NCI-H1930 (cell line): ENCODE results near the gene NRG3.
"Not testable (repeated sequence)": the region's sequence is repeated elsewhere in the genome, so short reads cannot be mapped to it uniquely, and the experiment has no call there.

Experiments used
- DNase-seq, 2 experiments: peaks; one replicate each; lab custom pipeline; 2025; lab: John Stamatoyannopoulos, UW

NRG3 gene

GRCh38 chr10:82916941-82917340, 1041.9 kb downstream of the NRG3 start:
- no peak for DNase-seq

- no peak for DNase-seq
These were observed 1043.0 kb downstream of the NRG3 start for GRCh38 chr10:82918022-82918421.

DNA sequence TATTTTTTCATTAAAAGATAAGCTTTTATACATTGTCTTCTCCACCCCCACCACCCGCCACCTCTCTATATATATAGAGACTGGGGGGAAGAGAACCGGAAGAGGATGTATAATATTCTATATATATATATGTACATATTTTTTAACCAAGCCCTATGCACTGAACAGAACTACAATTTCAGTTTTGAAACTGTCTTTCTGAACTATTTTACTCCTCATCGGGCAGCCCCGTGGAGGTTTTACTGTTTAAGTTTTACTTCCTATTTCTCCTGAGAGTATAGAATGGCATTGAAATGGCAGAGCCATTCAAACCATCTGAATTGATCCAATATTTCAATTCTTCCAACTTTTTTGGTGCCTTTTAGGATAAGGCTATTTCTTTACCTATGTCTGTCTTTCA, 1047.1 kb downstream of the NRG3 start:
- DNase-seq, result no peak

DNA sequence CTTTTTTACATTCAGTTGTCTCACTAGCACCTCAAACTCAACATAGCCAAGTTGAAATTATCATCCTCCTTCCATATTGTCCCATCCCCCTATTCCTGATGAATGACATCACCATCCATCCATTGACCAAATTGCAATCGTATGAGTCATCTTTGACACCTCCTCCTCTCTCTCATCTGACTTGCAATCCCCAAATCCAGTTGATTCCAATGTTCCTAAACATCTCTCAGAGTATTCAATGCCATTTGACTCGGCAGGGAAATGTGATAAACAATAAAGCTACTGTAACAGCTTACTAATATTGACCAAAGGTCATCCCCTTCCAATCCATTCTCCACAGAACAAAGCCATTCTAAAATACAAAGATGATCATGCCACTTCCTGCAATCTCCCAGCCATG, 1047.8 kb downstream of the NRG3 start:
- no peak for DNase-seq

GRCh38 chr10:82924711-82925110, 1049.7 kb downstream of the NRG3 start:
- no peak for DNase-seq

GRCh38 chr10:82925547-82925946, 1050.6 kb downstream of the NRG3 start:
- DNase-seq, result no peak

DNA sequence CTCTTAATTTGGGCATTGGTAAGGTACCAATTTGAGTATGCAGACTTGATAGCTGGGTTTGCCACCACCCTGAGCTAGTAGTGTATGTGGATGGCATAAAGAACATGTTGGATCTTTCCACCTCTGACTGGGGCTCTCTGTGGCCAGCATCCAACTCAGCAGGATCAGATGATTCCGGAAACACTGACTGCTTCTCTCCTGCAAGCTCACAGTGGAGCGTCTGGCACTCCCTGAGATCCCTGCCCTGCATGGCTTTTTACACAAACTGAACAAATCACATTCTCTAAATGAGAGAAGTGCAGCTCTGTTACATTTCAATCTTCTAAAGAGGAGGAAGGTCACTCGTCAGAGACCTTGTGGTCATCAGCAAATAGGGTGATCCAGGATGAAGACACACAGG, 1057.5 kb downstream of the NRG3 start:
- DNase-seq, result no peak

GRCh38 chr10:82934429-82934828, 1059.4 kb downstream of the NRG3 start:
- no peak for DNase-seq

GRCh38 chr10:82934947-82935346, 1060.0 kb downstream of the NRG3 start:
- no peak for DNase-seq

- no peak for DNase-seq
These were observed 1063.3 kb downstream of the NRG3 start for GRCh38 chr10:82938331-82938730.

DNA sequence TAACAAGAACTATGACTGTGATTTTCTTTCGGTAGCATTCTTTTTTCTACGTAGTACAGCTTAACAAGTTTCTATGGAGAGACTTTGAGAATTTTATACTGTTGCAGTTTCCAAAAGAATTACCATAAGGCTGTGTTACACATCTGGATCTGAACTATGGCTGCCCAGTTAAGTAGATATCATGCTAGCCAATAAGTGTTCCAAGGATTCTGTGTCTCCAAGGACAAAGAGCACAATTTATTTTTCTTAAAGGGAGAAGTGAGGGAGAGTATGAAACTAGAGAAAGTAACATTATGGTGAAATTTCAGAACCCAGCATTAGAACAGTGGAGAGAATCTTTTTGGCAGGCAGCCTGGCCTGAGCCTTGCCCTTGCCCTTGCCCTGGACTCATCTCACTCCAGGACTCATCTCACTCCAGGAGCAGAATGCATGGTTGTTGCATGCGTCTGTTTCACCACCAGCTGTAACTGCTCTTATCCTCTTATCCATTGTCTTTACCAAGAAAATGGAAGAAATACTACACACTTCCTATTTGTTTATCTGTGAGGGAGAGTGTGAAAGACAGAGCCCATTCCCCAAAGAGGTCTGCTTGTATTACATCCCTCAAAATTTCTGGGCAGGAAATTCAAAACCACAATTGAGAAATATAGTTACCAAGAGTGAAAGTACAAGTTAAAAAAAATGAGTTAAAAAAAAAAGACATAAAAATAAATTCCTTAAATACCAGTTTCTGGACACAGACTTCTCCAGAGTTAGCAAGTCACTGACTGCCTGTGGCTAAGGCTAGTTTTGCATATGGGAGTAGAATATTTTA, 1067.5 kb downstream of the NRG3 start:
- no peak for DNase-seq

DNA sequence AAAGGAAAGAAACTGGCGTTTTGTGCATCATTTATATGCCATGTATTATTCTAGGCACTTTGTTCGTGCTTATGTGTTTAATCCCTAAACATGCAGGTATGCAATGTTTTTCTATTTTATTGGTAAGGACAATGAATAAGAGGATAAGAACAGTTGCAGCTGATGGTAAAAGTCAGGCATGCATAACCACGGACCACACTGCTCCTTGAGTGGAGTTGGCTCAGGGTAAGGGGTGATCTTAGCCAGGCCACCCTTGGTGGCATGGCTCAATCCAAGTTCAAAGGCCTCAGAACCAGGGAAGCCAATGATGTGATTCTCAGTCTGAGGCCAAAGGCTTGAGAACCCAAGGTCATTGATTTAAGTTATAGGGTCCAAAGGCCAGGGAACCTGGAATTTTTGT, 1068.1 kb downstream of the NRG3 start:
- DNase-seq, result no peak

DNA sequence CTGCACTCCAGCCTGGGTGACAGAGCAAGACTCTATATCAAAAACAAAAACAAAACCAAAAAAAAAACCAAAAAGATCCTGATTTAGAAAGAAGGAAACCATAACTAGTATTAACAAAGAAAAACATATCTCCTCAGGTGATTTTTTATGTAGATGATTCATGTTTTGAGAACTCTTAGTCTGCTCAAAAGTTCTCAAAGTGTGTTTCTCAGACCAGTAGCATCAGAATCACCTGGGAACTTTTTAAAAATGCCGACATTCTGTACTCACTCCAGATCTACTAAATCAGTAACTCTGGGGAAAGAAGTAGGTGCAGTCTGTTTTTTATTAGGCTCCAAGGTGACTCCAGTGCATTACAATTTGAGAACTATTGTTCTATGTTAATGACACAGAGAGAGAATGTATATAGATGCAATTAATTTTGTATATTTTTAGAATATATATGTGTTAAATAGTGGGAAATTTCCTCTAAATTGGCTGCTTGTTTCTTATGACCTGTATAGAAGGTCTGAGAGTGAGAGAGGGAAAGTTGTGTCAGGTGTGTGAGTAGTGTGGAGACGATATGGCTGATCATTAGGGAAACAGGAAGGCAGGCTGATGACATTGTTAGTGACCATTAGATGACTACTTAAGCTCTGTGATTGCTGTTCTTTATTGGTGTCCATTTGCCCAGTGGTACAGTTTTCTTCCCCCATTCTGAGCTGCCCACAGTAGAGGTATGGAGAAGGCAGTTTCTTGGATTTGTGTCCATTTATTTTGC, 1075.0 kb downstream of the NRG3 start:
- DNase-seq, result no peak

- DNase-seq, result no peak
These were observed 1078.3 kb downstream of the NRG3 start for GRCh38 chr10:82953331-82953730.

DNA sequence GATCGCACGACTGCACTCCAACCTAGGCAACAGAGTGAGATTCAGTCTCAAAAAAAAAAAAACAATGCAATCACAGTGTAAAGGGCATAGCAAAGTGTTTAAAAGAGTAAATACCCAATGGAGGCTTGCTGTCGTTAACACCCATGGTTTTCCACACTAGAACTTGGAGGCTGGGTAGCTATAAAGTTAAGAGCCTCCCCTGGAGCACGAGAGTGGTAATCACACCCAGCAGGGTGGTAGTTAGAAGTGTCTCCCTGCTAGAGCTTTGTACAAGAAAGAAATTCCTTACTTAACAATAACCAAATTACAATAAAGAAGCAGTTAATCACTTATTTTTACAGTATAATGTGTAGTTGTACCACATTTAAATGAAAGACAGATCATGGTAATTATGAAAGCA, 1078.9 kb downstream of the NRG3 start:
- no peak for DNase-seq

DNA sequence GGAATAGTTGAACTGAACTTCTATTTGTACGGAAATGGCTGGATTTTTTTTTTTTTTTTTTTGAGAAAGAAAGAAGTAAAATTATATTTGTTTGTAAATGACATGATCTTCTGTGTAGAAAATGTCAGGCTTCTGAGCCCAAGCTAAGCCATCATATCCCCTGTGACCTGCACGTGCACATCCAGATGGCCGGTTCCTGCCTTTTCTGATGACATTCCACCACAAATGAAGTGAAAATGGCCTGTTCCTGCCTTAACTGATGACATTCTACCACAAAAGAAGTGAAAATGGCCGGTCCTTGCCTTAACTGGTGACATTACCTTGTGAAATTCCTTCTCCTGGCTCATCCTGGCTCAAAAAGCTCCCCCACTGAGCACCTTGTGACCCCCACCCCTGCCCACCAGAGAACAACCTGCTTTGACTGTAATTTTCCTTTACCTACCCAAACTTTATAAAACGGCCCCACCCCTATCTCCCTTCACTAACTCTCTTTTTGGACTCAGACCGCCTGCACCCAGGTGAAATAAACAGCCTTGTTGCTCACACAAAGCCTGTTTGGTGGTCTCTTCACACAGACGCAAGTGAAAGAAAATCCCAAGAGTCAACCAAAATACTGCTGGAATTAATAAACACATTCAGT, 1085.5 kb downstream of the NRG3 start:
- DNase-seq, result not testable (repeated sequence)

- no peak for DNase-seq
These were observed 1086.9 kb downstream of the NRG3 start for GRCh38 chr10:82961864-82962263.

GRCh38 chr10:82966130-82966529, 1091.1 kb downstream of the NRG3 start:
- DNase-seq, result no peak

DNA sequence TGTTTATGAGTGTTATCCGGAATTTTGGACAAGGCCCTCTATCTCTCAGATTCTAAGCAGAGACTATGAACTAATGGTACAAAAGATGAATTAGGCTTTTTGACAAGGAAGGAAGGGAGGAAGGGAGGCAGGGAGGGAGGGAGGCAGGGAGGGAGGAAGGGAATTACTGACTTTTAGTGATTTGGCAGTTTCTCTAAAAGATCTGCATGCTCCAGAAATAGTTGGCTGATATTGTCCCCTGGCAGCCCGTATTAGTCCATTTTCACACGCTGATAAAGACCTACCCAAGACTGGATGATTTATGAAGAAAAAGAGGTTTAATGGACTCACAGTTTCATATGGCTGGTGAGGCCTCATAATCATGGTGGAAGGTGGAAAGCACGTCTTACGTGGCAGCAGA, 1093.5 kb downstream of the NRG3 start:
- DNase-seq, result no peak

DNA sequence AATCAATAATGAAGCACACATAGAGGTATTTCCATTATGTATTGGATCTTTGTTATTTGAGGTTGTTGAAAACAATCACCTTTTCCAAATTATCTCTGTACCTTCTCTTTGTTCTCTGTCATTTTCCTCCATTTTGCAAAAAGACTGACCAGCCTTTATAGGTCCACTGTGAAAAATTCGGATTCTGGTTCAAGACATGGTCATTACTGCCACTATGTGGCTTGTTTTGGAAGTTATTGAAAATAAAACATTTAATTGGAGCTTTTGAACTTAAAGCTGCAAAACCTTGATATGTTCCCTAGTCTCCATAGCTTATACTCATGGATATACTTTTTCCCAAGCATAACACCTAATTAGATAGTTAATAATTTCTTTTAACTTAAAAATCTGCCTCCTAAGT, 1094.4 kb downstream of the NRG3 start:
- no peak for DNase-seq

GRCh38 chr10:82980321-82980720, 1105.3 kb downstream of the NRG3 start:
- no peak for DNase-seq

- no peak for DNase-seq
These were observed 1106.2 kb downstream of the NRG3 start for GRCh38 chr10:82981137-82981723.
